GM19395 (cell line): ENCODE results near the gene RMND1.
A peak's percentile ranks its signal among the peaks of the same experiment; 100 is the strongest.
"Not testable (repeated sequence)": the region's sequence is repeated elsewhere in the genome, so short reads cannot be mapped to it uniquely, and the experiment has no call there.

ENCODE experiments used
- ATAC-seq: cut with Tn5 transposase; IDR thresholded peaks from one replicate; pipeline ENCODE4 v1.9.1; 2021; ENCODE audit warnings: mild to moderate bottlenecking, moderate library complexity; ENCODE audit not compliant: unreplicated experiment

The RMND1 gene

GRCh38 chr6:151451950-151452749 is at the start of gene RMND1:
TSS of gene RMND1 (minus strand) at chr6:151452126. CDS start at chr6:151445811, 6,315 bp downstream.
- ATAC-seq: peak; percentile 98

GRCh38 chr6:151499551-151499950 is 47.6 kb upstream of the RMND1 start:
- ATAC-seq: no peak

DNA sequence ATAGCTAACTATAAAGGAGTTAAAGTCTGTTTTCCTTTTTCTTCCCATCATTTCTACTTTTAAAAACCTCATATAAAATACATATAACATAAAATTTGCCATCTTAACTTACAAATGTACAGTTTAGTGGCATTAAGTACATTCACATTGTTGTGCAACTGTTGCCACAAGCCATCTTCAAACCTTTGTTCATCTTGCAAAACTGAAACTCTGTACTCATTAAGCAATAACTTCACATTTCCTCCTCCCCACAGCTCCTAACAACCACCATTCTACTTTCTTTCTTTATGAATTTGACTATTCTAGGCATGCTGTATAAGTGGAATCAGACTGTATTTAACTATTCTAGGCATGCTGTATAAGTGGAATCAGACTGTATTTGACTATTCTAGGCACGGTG is 46.4 kb upstream of the RMND1 start:
- peak; percentile 73 for ATAC-seq

- peak; percentile 42 for ATAC-seq
Measured at GRCh38 chr6:151497905-151498304, 46.0 kb upstream of the RMND1 start.

DNA sequence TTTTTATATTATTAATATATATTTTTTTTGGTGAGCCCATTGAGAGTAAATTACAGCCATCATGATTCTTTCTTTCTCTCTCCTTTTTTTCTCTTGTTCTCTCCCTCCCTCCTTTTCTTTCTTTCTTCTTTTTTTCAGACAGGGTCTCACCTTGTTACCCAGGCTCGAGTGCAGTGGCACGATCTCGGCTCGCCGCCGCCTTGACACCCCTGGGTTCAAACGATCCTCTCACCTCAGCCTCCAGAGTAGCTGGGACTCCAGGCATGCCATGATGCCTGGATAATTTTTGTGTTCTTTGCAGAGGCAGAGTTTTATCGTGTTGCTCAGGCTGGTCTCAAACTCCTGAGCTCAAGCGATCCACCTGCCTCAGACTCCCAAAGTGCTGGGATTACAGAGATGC is 43.5 kb upstream of the RMND1 start:
- no peak for ATAC-seq

GRCh38 chr6:151494936-151495320 is 43.0 kb upstream of the RMND1 start:
- no peak for ATAC-seq

DNA sequence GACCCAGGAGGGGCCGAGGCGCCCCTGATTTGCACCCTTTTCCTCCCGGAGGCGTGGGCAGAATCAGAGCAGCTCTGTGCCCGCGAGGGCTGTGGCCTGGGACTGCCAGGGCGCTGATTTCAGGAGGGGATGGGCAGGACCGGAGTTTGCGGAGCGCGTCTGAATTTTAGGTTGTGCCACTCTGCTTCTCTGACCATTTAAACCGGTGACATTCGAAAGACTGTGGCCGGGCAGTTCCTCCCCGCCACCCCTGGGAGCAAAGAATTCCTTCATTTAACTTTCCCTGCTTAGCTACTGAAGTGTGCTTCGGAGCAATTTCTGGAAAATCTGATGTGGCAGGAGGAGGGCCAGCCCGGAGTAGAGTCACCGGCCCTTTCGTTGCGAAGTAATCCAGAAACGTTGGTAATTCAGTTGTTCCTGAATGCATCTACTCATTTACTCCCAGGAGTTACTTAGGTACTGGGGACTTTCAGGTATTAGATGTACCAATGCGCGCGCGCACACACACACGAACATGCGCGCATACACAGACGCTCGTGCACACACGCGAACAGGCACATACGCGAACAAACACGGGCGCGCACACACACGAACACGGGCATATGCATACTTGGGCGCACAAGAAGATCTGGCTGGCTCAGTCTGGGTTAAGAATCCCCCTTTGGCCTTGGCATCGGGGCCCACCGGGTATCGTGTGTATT is 42.5 kb upstream of the RMND1 start:
- ATAC-seq: no peak

GRCh38 chr6:151493804-151494234 is 41.9 kb upstream of the RMND1 start, which contains the start of gene CCDC170:
TSS of gene CCDC170 (plus strand) at chr6:151494017. CDS start at chr6:151494129, 112 bp downstream.
- ATAC-seq: no peak

GRCh38 chr6:151493161-151493803 is 41.4 kb upstream of the RMND1 start:
- ATAC-seq: no peak

DNA sequence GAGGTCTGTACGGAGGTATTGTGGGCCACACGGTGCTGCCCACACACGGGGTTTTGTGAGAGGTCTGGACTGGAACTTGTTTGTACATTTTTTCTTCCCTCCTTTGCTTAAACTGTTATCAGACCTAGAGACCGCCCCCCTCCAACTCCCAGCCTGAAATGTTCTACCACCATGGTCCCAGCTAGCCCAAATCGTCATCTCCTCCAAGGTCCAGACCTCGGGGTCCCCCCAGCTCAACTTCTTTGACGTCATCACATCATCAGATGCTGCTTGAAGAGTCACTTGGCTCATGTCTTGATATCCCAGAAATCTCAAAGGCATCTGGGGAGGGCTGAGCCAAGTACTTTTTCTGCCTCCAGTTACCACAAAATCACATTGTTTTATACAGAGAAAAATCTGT is 39.1 kb upstream of the RMND1 start:
- no peak for ATAC-seq

DNA sequence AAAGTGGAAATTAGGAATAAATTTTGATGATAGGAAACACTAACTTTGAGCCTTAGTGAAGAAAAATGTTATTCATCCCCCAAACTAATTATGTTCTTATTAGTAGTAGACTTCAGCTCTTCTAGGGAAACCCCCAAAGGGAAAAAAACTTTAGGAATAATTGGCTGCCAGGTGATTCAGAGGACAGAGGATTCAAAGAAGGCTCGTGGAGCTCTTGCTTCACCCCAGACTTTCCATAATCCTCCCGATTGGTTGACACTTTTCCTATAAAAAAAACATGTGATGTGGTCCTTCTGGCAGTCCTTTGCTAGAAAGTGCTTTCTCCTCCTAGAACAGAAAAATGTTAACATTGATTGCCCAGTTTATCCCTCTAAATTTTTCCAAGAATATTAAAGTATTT is 36.3 kb upstream of the RMND1 start:
- ATAC-seq: no peak

DNA sequence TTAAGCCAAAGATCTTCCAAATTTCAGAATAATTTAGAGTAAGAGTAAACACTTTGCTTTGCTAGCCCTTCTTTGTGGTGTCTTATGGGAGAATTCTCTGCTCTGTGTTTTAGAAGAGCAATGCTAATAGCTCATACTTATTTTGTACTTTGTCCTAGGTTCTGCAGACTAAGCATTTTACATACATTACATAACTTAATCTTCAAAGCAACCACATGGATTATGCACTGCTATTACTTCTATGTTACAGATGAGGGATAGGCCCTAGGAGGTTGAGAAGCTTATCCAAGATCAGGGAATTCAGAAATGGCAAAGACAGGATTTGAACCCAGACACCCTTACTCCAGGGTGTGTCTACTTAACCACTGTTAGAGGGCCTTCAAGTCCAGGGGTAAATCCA is 32.1 kb upstream of the RMND1 start:
- ATAC-seq: no peak

GRCh38 chr6:151482290-151482689 is 30.4 kb upstream of the RMND1 start:
- peak; percentile 64 for ATAC-seq

DNA sequence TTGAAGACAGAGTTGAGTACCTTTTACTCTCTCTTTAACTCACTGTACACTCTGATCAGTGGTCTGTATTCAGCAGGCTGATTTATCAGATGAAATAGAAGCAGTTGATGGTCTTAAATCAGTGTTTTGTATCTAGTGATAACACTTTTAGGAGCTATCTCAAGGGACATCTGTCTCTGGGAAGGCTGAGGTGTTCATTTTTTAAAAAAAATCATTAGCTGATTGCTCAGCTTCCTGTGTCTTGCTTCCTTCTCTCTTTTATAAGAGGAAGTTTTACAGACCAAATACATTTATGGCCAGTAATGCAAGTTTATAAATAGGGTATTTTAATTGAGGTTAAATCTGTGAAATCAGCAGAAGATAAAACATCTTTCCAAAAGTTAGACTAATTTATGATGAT is 29.9 kb upstream of the RMND1 start:
- no peak for ATAC-seq

DNA sequence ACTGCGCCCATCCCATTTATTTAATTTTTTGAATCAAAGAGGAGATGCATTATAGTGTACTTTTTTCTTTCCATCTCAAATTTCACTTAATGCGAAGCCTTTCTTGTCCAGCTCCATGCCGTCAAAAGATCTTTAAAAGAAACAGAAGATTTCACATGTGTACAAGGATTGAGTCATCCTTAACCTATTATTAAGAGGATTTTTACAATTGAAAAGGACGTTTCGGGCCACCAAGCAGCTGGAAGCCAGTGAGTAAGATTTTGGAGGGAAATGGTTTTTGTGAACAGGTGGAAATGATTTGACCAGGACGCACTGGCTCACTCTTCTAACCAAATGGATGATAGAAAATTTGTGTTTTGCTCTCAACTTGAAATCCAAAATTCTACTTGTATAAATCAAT is 26.7 kb upstream of the RMND1 start:
- no peak for ATAC-seq

DNA sequence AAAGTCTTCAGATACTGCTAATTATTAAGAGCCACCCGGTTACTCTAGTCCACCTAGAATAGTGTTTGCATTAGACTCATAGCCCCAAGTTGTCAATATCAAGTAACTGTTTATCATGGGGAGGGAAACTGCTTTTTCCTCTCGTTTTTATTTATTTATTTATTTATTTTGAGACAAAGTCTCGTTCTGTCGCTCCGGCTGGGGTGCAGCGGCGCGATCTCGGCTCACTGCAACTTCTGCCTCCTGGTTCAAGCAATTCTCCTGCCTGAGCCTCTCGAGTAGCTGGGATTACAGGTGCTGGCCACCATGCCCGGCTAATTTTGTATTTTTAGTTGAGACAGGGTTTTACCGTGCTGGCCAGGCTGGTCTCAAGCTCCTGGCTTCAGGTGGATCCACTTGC is 25.8 kb upstream of the RMND1 start:
- no peak for ATAC-seq

DNA sequence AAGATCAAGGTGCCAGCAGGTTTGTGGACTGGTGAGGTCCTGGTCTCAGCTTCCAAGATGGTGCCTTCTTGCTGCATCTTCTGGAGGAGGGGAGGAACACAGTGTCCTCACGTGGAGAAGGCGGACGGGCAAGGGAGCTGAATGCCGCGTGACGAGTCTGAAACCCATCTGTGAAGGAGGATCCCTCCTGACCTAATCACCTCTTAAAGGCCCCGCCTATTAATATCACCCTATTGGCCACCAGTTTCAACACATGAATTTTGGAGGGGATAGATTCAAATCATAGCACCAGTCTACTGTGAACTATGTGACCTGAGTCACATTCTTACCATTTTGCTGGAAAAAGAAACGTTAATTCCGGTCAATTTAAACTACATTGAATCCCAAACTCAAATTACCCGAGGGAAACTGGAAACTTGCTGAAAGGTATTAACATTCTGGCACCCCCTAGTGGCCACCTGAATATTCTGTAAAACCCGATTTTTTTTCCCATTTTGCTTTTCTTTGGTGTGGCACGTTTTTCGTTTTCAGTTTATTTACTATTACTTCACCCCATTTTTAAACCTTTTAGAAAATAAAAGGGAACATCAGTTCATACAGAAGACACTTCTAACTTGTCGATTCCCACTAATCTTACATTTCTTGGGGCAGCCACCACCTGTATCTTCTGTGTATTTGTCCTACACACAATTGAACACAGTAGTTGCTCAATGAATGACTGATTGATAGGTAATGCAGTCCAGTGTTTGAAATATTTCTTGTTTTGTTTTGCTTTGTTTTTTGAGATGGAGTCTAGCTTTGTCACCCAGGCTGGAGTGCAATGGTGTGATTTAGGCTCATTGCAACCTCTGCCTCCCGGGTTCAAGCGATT is 24.0 kb upstream of the RMND1 start:
- ATAC-seq: peak; percentile 78

DNA sequence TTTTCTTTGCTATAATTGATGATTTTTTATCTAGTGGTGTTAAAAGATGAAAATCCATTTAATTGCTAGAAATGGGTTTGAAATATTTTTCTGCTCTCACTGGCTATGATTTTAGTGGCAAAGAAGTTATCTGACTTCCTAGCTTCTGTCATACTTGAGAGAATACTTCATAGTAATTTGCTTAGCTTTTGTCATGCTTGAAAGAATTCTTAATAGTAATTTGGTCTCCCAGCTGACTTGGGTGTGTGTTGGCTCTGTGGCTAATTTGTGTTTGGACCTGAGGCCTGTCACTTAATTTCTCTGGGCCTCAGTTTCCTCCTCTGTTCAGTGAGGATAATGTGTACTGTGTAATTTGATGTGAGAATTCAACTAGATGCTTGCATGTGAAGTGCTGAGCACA is 12.8 kb upstream of the RMND1 start:
- ATAC-seq: no peak

GRCh38 chr6:151461673-151462072 is 9.7 kb upstream of the RMND1 start:
- ATAC-seq: no peak

- not testable (repeated sequence) for ATAC-seq
Measured at GRCh38 chr6:151455751-151456398, 3.9 kb upstream of the RMND1 start.
